UCSD-AML1 (cell line): ENCODE results near the gene CNN2.

Experiments
- DNase-seq: peaks from one replicate; lab custom pipeline; 2025; ENCODE audit not compliant: unreplicated experiment; lab: John Stamatoyannopoulos, UW

The CNN2 gene

DNA sequence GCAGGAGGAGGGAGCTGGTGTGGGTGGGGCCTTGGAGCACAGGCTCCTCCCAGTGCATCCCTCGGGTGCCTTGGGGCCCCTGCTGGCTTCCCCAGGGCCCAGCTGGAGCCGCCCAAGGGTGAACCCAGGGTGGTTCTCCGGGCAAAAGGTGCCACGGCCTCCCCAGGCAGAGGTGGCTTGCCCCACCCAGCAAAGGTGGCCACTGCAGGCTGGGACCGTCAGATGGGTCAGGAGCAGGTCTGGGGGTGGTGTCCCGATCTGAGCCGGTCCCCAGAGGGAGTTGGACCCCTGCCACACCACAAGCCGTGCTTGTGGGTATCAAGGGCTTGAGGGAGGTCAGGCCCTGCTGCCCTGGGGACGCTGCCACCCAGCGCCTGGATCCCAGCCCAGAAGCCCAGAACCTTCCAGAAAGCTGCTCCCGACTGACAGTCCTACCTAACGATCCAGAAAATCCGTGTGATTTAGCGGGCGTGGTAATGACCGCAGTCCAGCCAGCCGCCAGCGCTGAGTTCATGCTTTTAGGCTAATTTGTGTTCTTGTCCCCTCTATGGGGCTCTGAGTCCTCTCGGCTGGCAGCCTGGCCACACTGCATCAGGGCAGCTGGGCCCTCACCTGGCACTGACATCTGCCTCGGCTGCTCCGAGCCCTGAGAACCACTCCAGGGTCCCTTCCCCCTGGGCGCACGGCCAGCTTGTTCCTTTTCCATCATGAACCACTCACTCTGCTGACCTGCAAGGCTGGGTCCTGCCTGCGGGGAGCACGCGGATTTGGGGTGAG is 31.2 kb upstream of the CNN2 start:
- no peak for DNase-seq

DNA sequence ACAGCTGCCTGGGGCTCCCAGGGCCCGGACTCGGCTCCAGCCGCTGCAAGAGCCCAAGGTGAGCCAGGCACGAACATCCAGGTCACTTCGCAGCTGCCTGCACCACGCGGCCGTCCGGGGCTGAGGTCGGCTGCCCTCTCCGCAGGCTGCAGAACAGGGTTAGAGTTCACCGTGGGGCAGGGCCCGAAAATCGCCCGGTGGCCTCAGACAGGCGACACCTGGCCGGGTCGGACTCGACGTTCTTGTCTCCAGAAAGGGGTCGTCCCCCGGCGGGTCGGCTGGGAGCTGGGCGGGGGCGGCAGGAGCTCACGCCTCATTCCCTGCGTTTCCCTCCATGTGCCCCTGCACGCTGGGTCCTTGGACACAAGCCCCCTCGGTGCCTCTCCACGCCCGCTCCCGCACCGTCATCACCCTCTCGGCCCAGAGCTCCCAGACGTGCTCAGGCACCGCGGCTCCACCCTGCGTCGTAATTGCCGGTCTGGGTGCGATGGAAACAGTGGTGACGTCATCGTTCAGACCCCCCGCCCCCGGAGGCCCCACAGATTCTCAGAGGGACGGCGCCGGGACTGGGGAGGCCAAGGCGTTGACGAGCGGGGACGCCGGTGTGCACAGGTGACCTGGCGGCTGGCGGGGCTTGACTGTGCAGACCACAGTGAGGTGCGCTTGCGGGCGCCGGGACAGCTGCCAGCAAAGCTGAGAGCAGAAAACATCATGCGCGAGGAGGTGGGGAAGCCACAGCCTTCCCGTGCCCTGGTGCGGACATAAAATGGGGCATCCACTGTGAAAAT is 30.2 kb upstream of the CNN2 start:
- no peak for DNase-seq

DNA sequence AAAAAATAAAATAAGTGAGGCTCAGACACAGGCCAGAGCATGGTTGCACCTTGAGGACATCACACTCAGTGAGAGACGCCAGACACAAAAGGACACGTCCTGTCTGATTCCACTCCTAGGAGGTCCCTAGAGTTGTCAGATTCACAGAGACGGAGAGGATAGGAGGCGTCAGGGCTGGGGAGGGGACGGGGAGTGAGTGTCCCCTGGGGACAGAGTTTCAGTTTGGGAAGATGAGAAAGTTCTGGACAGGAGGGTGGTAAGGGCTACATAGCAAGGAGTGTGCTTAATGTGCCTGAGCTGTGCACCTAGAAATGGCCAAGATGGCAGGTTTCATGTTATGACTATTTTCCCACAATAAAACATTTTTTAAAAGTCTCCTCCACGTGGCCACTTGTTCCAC is 28.3 kb upstream of the CNN2 start:
- DNase-seq = no peak

DNA sequence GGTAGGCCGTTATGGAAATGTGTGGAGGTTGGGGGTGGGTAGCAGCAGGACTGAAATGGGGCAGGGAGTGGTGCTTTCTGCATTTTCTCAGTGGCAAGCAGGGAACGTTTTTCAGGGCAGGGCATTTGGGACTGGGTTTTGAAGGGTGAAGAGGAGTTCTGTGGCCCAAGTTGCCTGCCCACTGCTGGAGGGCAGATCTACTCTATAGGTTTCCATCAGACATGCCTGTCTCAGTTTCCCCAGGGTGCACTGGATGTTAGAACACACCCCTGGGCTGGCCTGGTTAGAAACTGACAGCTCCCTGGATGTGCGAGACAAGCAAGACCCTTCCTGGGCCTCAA is 27.1 kb upstream of the CNN2 start:
- DNase-seq = no peak

DNA sequence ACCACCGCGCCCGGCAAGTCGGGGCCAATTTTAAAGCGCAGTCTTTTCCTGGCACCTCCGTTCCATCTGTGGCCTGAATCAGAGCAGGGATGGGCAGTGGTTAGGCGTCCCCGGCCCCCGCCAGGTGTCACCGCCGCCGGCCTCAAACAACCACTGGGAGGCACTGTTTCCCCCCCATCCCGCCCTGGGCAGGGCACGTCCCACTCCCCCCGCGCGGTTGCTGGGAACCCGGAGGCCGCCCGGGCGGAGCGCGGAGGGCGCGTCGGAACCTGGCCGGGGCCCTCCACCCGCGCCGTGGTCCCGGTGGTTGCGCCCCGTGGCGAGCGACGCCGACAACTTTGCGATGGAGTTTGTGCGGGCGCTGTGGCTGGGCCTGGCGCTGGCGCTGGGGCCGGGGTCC is 26.3 kb upstream of the CNN2 start, which contains the start of gene GRIN3B:
TSS of gene GRIN3B (plus strand) at position 325 of the 400 bp plus-strand sequence. CDS start at position 344, 19 bp downstream.
- peak; percentile 58 for DNase-seq

DNA sequence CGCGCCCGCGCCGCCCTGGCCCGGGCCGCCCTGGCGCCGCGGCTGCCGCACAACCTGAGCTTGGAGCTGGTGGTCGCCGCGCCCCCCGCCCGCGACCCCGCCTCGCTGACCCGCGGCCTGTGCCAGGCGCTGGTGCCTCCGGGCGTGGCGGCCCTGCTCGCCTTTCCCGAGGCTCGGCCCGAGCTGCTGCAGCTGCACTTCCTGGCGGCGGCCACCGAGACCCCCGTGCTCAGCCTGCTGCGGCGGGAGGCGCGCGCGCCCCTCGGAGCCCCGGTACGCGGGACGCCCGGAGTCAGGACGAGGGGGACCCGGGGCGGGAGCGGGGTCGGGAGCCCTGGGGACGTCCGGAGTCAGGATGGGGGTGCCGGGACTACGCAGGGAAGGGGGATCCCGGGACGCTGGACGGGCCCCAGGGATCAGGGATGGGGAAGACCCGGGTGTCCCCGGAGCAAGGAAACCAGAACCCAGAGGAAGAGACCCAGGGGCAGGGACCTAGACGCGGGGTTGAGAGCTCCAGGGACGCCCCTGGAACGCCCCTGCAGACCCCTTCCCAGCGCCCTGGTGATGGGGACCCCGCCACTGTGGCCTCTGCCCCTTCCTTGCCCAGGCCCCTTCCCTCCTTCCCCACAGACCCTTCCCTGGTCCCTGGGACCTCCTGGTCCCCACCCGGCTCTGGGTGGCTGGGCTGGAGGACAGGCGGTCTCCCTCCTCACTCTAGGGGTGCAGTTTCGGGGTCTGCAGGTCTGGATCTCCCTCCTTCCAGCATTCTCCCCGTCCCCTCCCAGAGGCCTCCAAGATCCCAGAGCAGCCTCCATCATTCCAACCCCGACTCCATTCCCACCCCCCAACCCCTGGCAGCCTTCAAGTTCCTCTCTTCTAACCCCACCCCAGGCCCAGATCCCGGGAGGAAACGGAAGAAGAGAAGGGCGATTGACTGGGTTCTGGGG is 25.5 kb upstream of the CNN2 start:
- no peak for DNase-seq

DNA sequence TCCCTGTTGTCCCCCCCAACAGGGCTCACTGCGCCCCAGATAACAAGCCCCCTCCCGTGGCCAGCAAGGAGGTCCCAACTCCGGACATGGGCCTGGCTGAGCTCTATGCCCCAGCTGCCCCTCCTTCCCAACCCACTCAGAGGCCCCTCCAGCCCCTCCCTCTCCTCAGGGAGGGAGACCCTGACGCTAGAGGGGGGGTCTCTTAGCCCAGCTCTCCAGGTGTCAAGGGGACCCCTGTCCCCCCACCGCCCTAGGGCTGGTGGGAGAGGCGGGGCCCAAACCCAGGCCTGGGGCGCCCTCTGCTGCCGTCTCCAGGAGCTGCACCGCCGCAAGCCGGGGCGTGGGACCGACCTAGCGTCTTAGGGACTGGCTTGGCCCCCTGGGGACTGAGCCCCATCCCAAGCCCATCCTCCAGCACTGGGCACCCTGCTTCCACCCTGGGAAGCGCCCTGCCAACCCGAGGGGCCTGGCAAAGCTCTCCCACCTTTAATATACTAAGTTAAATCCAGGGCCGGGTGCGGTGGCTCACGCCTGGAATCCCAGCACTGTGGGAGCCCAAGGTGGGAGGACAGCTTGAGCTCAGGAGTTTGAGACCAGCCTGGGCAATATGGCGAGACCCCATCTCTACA is 24.8 kb upstream of the CNN2 start:
- peak; percentile 69 for DNase-seq

DNA sequence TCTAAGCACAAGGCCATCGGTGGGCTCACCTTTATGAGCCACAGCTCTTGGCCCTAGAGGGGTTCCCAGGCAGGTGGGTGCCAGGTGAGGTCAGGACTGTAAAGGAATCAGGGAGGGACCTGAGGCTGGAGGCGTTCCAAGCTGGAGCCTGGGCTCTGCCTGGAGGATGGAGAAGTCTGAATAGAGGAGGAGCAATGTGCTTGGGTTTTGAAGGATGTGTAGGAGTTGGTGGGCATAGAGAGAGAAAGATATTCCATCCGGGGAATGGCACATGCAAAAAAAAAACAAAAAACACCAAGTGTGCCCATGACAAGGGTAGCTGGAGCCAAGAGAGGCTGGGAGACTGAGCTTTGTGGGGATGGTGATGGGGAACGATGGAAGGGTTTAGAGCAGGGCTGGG is 23.8 kb upstream of the CNN2 start:
- no peak for DNase-seq

DNA sequence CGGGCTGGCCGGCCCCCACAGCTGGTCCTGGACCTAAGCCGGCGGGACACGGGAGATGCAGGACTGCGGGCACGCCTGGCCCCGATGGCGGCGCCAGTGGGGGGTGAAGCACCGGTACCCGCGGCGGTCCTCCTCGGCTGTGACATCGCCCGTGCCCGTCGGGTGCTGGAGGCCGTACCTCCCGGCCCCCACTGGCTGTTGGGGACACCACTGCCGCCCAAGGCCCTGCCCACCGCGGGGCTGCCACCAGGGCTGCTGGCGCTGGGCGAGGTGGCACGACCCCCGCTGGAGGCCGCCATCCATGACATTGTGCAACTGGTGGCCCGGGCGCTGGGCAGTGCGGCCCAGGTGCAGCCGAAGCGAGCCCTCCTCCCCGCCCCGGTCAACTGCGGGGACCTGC is 23.1 kb upstream of the CNN2 start:
- DNase-seq = no peak

DNA sequence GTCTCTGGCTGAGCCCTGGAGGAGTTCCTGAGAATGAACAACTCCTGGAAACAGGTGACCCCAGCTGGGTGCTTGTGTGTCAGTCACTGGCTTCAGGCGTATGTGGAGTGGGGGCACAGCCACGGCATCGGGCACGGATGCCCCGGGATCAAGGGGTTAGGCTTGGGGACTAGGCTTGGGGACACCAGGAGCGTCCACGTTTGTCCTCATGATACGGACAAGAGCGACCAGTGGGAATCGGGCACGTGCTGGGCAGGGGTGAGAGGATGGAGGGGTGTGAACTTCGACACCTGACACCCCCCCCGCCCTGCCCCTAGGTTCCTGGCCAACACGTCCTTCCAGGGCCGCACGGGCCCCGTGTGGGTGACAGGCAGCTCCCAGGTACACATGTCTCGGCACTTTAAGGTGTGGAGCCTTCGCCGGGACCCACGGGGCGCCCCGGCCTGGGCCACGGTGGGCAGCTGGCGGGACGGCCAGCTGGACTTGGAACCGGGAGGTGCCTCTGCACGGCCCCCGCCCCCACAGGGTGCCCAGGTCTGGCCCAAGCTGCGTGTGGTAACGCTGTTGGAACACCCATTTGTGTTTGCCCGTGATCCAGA is 22.1 kb upstream of the CNN2 start:
- no peak for DNase-seq

DNA sequence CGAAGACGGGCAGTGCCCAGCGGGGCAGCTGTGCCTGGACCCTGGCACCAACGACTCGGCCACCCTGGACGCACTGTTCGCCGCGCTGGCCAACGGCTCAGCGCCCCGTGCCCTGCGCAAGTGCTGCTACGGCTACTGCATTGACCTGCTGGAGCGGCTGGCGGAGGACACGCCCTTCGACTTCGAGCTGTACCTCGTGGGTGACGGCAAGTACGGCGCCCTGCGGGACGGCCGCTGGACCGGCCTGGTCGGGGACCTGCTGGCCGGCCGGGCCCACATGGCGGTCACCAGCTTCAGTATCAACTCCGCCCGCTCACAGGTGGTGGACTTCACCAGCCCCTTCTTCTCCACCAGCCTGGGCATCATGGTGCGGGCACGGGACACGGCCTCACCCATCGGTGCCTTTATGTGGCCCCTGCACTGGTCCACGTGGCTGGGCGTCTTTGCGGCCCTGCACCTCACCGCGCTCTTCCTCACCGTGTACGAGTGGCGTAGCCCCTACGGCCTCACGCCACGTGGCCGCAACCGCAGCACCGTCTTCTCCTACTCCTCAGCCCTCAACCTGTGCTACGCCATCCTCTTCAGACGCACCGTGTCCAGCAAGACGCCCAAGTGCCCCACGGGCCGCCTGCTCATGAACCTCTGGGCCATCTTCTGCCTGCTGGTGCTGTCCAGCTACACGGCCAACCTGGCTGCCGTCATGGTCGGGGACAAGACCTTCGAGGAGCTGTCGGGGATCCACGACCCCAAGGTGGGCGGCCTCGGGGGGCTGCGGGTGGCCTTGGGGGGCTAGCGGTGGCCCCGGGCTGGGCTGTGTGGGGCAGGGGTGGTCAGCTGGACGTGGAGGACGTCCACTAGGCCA is 21.4 kb upstream of the CNN2 start:
- DNase-seq = no peak

DNA sequence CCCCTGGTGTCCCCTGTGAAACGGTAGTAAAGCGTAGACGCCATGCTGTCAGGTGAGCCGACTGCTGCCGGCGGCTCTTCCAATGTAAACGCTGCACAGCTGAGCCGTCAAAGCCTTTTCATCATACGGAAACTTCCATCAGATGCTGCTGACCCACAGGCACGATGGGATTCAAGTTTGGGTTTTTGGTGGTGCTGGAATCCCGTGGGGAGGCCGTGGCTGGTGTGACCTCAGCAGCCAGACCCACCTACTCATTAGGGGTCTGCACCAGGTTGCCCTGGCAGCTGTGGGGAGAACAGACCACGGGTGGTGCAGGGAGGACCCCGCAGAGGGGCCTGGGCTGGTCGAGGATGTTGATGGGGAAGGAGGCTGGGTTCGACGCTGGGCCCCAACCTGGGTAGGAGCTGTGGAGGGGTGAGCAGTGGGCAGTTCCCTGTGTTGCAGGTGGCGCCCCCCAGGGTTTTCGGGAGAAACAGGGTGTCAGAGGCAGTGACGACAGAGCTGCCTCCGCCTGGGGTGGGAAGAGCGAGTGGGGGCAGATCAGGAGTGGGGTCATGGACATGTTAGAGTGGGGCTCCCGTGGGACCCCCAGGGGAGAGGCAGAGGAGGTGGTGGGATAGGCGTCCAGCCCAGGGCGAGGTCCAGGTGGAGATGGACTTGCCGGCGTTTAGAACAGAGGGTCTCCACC is 19.6 kb upstream of the CNN2 start:
- no peak for DNase-seq

DNA sequence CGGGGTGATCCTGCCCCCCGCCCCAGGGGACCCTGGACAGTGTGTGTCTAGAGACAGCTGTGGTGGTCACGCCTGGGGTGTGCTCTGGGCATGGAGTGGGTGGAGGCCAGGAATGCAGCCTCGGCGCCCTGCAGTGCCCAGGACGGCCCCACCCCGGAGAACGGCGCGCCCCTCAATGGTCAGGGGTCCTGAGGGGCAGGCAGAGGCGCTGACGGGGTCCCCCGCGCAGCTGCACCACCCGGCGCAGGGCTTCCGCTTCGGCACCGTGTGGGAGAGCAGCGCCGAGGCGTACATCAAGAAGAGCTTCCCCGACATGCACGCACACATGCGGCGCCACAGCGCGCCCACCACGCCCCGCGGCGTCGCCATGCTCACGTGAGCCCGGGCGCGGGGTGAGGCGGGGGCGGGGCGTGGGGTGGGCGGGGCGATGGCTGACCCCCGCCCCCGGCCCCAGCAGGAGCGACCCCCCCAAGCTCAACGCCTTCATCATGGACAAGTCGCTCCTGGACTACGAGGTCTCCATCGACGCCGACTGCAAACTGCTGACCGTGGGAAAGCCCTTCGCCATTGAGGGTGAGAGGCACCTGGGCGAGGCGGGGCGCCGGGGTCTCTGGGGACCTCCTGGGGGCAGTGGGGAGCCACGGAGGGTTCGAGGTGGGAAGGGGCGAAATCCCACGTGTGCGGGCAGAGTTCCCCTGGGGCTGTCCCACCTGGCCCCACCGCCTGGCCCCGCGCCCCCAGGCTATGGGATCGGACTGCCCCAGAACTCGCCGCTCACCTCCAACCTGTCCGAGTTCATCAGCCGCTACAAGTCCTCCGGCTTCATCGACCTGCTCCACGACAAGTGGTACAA is 18.8 kb upstream of the CNN2 start:
- no peak for DNase-seq

DNA sequence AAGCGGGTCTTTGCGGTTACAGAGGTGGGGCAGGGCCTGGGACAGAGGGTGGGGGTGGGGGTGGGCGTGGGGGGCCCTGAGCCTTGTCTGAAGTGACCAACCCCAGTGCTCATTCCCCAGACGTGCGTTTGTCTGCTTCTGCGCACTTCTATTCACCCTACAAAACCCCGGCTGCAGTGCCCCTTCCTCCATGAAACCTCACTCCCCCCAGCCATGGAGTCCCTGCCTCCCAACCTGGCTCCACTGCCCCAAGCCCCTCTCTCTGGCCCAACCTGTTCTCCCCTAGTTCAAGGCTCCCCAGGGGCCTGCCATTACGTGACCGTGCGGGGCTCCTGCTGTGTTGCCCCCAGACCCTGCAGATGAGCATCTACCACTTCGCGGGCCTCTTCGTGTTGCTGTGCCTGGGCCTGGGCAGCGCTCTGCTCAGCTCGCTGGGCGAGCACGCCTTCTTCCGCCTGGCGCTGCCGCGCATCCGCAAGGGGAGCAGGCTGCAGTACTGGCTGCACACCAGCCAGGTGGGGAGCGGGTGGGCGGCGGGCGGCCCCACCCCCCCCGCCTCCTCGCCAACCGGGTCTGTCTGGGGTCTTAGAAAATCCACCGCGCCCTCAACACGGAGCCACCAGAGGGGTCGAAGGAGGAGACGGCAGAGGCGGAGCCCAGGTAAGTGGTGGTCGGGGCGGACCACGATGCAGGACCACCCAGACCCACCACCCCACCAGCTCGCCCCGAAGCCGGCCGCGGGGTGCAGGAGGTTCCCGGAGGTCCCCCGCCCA is 18.0 kb upstream of the CNN2 start:
- DNase-seq = no peak

DNA sequence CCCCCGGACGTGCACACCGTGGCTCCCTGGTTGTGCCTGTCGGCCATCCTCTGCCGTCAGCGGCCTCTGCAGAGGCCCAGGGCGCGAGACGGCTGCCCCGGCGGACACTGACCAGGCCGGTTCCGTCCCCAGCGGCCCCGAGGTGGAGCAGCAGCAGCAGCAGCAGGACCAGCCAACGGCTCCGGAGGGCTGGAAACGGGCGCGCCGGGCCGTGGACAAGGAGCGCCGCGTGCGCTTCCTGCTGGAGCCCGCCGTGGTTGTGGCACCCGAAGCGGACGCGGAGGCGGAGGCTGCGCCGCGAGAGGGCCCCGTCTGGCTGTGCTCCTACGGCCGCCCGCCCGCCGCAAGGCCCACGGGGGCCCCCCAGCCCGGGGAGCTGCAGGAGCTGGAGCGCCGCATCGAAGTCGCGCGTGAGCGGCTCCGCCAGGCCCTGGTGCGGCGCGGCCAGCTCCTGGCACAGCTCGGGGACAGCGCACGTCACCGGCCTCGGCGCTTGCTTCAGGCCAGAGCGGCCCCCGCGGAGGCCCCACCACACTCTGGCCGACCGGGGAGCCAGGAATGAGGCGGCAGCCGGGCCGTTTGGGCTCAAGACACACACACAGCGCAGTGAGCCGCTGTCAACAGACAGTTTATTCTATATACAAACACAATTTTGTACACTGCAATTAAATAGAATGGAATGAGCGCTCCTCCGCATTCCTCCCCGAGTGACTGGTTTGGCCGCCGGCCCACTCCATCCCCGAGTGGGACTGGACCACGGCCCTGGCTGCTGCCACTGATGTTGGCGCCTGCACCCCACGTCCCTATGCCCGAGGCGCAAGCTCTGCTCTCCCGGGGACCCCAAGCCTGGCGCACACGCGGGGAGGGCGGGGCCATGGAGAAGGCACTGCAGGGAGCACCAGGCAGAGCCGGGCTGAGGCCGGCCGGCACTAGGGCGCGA is 17.1 kb upstream of the CNN2 start:
- DNase-seq = no peak

DNA sequence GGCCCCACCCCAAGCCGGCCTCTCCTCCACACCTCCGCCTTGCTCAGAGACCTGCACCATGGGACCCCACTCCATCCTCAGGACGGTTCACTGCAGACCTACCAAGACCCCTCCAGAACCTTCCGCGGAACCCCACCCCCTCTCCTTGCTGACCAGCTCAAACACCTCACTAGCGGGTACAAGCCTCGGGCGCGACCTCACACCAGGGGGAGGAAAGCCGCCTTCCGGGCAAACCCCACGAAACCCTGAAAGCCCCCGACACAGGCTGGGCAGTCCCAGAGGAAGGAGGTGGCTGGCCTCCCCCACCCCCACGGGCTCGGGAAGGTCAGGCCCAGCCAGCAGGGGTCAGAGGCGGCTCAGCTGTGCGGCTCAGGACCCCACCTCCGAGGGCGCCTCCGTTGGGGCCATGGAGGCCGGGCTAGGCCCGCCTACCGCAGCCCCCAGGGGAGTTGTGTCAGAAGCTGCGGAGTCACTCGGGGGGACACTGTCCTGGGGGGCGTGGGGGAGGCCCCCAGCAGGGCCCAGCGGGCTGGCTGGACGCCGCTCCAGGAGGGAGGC is 16.3 kb upstream of the CNN2 start:
- DNase-seq = no peak
